Right lobe of liver (tissue), 4 donors: ENCODE results near the gene ULK2.

Experiments
- POLR2A ChIP-seq: fragments of 450-650 bp; IDR thresholded peaks from one replicate; pipeline ENCODE4 v1.6.1; 2017; ENCODE audit warnings: antibody characterized with exemption, mild to moderate bottlenecking
- TF ChIP-seq, protein P1 (sequence below), 4 donors: fragments of 200-600 bp in 3 of 4; fragments of 450-650 bp in 1 of 4; IDR thresholded peaks; one replicate each; pipeline versions ENCODE4 v1.5.1 to v1.8.0; 2016 to 2022; ENCODE audit warnings: antibody characterized with exemption in 4 of 4, mild to moderate bottlenecking in 2 of 4
- donor health status: DM: no; HTN: no; CAD: no.
- donor health status: DM: no; HTN: no; CAD: no.
- donor health status: DM: no; HTN: yes; CAD: no.

DNA sequence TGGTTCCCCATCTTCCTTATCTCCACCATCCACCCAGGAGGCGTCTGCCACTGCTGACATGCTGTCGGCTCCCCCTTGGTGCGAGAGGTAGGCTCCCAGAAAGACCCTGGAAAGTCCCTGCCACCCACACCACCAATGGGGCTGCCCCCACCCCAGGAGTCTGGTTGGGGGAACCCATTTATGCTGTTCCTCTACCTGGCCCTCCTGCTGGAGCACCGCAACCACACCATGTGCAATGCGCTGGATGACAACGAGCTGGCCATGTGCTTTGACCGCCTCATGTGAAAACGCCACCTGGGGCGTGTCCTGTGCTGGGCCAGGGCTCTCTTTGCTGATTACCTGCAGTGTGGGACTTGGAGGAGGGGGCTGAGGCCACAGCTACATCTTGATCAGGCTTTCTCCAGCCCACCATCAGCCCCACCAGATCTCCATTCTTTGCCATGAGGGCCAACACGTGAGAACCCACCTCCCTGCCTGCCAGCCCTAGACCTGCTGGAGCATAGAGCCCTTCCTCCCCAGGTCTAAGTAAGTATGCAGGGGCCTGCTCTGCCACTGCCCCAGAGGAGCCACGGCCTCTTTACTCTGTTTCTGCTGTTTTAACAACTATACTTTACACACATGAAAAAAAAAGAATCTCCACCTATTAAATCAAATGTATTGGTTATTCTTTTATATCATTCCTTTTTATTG, 111.8 kb downstream of the ULK2 start:
- TF ChIP-seq, protein P1, sequence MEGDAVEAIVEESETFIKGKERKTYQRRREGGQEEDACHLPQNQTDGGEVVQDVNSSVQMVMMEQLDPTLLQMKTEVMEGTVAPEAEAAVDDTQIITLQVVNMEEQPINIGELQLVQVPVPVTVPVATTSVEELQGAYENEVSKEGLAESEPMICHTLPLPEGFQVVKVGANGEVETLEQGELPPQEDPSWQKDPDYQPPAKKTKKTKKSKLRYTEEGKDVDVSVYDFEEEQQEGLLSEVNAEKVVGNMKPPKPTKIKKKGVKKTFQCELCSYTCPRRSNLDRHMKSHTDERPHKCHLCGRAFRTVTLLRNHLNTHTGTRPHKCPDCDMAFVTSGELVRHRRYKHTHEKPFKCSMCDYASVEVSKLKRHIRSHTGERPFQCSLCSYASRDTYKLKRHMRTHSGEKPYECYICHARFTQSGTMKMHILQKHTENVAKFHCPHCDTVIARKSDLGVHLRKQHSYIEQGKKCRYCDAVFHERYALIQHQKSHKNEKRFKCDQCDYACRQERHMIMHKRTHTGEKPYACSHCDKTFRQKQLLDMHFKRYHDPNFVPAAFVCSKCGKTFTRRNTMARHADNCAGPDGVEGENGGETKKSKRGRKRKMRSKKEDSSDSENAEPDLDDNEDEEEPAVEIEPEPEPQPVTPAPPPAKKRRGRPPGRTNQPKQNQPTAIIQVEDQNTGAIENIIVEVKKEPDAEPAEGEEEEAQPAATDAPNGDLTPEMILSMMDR (IDR thresholded peaks at IDR 0.05) = no peak
- no peak for TF ChIP-seq POLR2A
